ENCODE results near the gene IQCE.

IQCE gene

GRCh38 chr7:2521952-2522591 lies 36.7 kb upstream of the IQCE start:
- DNase-seq (ENCODE audit: low spot score) = no peak
- Histone ChIP-seq H3K27ac (peak overlapping the region in 1 of 2 donors; percentile 55), H3K4me3 (peak overlapping the region; percentile 84)
- no peak for TF ChIP-seq CTCF (IDR thresholded peaks at IDR 0.05)

GRCh38 chr7:2522780-2523433 lies 35.9 kb upstream of the IQCE start:
- no peak for TF ChIP-seq CTCF (IDR thresholded peaks at IDR 0.05)
- H3K27ac ChIP-seq = peak overlapping the region in 1 of 2 donors; percentile 55
- no peak for DNase-seq (ENCODE audit: low spot score)
- peak overlapping the region; percentile 84 for H3K4me3 ChIP-seq

GRCh38 chr7:2523461-2523936 lies 35.3 kb upstream of the IQCE start:
- no peak for TF ChIP-seq CTCF (IDR thresholded peaks at IDR 0.05)
- Histone ChIP-seq H3K4me3 (peak overlapping the region; percentile 84), H3K27ac (peak overlapping the region in 1 of 2 donors; percentile 55)
- no peak for DNase-seq (ENCODE audit: low spot score)

- TF ChIP-seq CTCF (IDR thresholded peaks at IDR 0.05) = no peak
- Histone ChIP-seq H3K27ac (peak overlapping the region in 1 of 2 donors; percentile 55), H3K4me3 (peak overlapping the region; percentile 84)
- no peak for DNase-seq (ENCODE audit: low spot score)
Observed at GRCh38 chr7:2523941-2524807, 34.6 kb upstream of the IQCE start.

GRCh38 chr7:2524808-2525657 lies 33.7 kb upstream of the IQCE start:
- Histone ChIP-seq H3K27ac (peak overlapping the region in 1 of 2 donors; percentile 4), H3K4me3 (no peak overlapping the region)
- TF ChIP-seq CTCF (IDR thresholded peaks at IDR 0.05) = no peak
- DNase-seq (ENCODE audit: low spot score) = no peak
